Non-pigmented ciliary epithelial cell (primary cell): ENCODE data around the gene CST7.

ENCODE experiments used
- DNase-seq: peaks from one replicate; pipeline ENCODE4 v3.0.0-alpha.2; 2010; ENCODE audit warnings: low read depth

Gene CST7

DNA sequence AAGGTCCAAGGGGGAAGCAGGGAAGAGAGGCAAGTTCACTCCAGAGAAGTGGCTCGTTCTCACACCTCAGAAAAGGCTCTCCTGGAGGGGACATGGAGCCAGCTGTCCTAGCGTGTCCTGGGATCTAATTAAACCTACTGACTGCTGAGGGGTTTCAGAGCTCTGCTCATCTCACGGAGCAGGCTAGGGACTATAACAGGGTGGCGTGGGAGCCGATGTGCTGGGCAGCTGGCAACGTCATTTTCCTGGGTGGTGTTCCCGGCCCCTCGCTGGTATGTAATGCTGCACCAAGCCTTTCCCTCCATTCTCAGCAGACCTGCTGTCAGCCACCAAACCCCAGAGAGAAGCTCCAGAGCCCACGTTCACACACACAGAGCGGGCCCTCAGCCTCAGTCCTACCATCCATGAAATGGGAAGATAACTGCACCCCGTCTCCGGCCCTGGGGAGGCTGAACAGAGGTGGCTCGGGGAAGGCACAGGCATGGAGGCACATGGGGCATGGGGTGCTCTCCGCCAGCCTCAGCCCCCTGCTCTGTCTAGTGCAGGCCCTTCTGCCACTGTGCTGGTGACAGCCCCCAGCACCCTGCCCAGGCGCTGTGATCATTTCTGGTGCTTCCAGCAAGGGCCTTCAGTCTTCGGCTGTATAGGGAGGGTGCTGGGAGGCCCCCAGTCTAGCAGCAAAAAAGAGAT lies 1.9 kb downstream of the CST7 start:
- DNase-seq = no peak

DNA sequence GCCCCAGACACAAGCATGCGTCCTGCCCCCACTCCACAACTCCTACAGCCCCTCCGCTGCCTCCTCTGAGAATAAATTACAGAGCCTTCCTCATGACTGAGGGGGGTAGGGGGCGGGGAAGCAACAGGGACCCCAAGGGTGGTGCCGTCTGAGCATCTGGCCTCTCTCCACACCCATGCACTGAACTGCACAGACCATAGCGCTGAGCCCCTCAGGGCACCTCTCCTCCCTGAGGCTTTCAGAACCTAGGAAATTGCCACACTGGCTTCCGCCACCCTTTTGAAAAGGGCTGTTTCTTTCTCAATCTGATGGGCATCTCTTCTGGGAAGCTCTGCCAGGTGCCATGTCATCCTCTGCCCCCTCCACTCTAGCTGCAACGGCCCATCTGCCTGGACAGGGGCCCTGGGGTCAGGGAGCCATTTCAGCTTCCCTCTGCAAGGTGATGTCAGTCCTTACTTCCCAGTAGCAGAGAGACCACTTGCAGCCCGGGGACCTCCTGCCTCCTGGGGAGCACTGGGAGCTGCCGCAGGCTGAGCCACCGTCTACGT lies 2.5 kb downstream of the CST7 start:
- no peak for DNase-seq

DNA sequence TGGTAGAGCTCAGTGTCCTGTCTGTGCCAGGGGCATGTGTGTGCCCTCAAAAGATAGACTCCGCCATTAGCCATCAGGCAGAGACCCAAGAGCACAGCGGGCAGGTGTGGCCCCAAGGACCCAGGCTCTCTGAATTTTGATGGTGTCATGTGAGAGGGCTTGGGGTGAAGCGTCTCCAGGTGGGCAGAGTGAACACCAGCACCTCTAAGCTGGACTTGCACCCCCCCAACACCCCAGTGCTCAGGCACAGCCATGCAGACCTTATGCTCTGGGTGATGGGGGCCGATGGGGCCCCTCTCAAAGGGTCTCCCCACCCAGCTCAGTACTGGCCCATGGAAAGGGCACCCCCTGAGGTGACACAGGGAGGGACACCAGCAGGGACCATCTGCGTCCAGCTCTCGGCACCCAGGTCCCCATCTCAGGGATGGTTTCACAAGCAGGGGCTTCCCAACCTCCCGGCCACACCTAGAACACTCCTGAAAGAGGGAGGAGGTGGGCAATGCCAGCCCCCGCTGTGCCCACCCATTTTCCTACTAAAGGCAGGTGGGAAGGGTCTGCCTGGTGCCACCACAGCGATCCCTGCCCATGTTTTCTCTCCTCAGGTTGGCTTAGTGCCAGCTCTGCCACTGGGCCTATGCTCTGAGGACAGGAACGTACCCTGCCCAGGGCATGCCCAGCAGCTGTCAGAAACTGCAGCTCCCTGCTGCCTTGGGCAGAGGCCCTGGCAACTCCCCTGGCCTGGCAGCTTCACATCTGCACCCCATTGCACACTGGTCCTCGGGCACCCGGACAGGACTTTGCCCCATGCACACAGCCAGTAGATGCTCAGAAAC lies 3.5 kb downstream of the CST7 start:
- DNase-seq = no peak

DNA sequence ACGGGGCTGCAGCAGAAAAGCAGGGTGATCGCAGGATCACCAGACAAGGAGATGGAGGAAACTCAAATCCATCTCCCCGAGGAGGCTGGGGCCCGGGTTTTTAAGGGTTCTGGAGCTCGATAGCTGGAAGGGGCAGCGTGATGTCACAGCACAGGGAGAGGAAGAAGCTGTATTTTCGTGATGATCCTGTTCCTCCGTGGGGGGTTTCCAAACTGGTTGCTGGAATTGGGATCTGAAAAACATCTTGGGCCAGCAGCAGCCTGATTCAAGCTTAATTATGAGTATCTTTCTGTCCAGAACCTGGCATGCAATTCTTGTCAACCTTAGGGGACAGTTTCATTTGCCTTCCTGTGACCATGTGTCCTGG lies 4.1 kb downstream of the CST7 start:
- DNase-seq = no peak

DNA sequence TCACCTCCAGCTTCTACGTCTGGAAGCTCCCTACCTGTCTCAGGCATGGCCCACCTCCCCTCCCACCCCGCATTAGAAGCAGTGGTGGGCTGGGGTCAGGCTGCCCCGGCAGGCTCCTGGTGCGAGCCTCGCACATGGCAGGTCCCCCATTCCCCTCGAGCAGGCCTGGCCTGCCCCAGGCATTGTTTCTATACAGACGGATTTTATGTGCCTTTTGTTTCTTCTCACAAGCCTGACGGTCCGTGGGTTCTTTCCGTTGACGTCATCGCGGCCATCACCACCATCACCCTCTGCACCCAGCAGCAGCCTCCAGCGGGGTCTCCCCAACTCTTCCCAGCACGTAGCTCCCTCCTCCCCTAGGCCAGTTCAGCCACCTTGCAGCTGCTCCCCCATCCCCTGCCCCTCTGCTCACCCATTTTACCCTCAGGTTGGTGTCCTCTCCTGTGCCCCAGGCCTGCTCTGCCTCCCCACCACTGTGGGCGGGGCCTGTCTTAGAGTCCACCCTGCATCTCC lies 4.6 kb downstream of the CST7 start:
- no peak for DNase-seq

DNA sequence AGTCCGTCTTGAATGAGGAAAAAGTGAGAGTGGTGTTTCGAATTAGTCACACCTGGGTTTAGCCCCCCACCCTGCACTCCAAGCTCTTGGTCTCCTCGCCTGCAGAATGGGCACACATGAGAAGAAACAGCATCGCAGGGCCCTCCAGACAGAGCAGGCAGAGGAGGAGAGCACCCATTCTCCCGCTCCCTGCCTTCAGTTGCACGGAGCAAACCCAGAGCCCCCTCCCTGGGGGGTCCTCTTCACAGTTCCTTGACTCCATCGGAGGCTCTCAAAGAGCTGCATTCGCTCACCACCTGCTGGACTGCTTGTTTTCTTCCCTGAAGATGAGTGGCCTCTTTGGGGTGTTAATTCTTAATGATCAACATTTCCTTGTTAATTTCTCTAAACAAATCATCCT lies 5.1 kb downstream of the CST7 start:
- no peak for DNase-seq

DNA sequence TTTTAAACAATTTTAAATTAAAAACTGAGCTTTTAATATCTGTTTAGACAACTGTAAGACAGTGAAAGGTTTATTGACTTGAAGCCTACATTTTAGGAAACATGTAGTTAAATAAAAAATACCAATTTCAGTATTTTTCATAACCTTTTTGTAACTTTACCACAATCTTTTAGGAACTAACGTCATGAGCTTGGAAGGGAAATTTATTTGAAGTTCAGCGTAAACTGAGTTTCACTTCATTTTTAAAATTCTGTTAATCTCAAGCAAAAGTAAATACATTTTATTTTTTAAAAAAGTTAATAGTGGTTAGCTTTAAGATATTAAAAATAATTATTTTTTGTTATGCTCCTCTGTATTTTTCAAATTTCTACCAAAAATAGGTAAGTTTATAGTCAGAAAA lies 5.5 kb downstream of the CST7 start:
- no peak for DNase-seq

DNA sequence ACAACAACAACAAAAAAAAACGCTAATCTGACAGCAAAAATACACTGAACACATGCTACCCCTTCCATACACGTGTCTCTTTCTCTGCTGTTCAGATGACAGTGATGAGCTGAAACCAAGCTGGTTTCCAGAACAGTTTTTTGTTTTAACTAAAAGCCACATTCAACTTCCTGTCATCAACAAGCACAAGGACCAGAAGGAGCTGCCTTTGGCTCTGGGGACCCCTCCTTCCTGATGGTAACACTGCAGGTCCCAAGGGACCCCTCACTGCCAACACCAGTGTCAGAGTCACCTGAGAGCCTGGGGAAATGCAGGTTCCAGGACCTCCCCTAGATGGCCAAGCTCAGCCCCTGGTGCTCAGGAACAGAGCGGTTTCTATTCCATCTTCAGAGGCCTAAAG lies 6.0 kb downstream of the CST7 start:
- no peak for DNase-seq

DNA sequence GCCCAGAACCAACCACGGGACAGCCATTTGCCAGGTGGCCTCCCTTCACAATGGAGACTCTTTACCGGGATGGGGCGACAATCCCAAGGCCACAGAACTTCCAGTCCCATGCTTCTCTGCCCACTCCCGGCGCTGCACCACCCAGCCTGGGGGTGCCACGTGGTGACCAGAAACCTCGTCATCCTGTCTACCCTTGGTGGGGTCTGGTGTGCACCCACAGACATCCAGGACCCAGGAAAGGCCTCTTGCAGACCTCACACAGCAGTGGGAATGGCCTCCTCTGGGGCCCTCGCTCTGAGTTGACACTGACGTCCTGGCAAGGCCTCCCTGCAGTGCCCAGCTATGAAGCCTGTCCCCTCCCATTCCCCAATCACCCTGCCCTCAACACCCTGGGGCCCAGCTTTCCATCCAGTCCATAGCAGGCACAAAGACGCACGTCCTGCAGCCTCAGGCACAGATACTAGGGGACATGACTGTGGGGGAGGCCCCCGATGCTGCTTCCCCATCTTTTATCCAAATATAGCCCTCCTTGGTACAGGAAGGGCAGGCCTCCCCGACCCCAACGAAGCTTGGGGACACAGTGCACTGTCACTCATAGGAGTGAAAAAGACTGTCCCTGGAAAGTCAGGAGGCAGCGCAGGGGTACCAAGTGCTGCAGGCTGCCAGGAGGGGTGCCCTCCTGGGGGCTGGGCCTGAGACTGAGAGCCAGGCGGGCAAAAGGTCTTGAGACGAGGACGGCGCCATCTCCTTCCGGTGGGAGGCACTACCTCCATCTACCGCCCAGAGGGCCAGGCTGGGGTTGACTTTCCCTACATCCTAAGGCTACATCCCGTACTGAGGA lies 7.2 kb downstream of the CST7 start:
- DNase-seq = no peak

DNA sequence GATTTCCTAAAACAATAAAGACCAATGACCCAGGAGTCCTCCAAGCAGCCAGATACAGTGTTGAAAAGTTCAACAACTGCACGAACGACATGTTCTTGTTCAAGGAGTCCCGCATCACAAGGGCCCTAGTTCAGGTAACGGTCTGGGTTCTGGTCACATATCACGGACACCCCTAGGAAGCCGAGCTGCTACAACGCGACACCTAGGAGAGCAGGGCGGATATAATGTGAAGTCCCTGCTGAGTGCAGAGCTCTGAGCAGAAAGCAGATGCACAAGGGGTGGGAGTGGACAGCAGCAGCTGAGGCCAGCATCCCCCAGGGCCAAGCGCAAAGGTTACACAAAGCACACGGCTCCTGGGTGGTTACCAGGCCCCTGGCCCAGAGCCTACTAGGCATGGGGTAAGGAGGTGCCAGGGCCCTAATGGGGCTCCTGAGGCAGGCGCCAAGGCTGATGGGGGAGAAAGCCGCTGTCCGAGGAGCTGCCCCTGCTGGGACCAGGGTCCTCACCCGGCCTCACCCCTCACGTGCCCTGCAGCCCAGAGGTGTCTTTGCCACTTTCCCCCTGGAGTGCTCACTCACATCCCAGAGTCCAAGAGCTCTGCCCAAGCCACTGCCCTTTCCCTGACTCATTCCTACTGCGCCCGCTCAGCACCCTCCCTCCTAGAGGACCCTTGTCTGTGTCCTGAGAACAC lies 8.4 kb downstream of the CST7 start:
- DNase-seq = no peak

DNA sequence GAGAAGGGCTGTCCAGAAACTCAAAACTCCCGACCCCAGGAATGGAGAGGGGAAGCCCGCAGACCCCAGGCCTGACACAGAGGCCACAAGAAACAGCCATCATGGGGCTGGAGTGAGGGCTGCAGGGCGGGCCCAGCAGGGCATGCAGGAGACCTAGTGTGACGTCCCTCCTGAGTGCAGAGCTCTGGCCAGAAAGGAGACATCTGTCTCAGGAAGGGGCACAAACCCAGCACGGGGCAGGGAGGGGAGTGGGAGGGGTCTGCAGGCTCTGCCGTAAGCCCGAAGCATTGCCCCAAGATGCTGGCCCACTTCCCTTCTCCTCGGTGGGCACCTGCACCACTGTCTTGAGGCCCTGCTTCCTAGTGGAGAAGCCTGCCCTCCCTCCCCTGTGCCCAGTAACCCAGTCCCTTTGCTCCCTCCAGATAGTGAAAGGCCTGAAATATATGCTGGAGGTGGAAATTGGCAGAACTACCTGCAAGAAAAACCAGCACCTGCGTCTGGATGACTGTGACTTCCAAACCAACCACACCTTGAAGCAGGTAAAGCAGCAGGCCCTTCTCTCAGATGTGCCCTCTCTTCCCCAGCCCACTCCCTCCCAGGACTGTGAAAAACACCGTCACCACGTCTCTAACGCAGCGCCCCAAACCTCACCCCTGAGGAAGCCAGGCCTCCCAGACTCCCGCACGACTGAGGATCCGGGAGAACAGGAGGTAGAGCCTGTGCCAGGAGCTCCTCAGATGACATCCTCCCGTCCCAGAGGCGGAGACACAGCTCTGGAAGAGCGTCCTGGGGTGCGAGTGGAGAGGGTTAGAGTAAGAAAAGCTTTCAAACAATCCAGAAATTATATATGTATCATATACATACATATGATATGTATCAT lies 9.7 kb downstream of the CST7 start:
- DNase-seq = no peak

DNA sequence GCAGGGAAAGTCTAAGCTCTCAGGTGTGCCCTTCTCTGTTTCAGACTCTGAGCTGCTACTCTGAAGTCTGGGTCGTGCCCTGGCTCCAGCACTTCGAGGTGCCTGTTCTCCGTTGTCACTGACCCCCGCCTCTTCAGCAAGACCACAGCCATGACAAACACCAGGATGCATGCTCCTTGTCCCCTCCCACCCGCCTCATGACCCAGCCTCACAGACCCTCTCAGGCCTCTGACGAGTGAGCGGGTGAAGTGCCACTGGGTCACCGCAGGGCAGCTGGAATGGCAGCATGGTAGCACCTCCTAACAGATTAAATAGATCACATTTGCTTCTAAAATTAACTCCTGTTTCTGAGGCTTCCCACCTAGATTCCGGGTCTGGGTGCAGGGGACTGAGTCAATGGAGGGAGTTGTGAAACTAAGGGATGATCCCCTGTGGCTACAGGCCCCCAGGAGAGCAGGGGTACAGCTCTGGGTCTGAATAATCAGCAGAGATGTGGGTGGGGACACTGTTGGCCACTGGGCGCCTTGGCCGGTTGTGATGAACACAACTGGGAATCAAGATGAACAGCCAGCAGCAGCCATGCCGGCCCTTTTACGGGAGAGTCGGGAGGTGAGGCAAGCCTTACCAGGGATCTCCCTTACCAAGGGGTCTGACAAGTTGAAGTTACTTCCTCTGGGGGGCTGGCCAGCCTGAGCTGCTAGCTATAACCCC lies 10.7 kb downstream of the CST7 start:
- no peak for DNase-seq

DNA sequence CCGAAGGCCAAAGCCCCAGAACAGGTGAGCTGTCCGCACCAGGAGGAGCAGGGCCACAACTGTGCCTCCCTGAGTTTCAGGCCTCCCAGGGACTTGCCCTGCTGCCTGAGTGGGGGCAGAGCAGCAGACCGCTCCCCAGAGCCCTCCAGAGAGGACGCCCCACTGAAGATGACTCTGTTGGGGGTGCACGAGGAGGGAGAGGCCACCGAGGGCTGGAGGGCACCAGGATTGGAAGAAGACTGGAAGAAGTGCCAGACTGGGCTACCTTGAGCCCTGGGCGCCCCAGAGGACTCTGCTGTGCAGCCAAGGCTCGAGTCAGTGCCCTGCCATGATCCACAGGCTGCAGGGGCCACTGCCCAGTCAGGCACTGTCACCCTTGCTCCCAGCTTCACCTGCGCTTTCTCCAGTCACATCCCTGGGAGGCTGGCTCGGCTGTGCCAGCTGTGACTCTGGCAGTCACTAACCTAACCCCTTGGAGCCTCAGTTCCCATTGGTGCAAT lies 11.3 kb downstream of the CST7 start:
- DNase-seq = no peak

DNA sequence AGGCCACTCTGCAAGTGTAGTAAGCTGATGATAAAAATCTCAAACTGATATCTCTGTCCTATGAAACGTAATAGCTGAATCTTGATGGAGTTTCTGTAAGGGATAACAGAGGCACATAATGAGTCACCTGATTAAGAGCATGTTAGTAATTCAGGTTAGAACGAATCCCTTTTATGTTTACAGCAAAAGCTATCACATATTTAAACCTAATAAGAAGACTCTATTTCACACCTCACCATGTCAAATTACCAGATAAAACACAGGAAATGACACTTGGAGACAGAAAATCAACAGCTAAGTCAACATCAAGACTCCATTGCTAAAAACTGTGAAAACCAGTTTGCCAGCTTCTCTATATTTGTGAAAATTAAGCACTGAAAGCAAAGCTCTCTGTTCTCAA lies 11.8 kb downstream of the CST7 start:
- no peak for DNase-seq

DNA sequence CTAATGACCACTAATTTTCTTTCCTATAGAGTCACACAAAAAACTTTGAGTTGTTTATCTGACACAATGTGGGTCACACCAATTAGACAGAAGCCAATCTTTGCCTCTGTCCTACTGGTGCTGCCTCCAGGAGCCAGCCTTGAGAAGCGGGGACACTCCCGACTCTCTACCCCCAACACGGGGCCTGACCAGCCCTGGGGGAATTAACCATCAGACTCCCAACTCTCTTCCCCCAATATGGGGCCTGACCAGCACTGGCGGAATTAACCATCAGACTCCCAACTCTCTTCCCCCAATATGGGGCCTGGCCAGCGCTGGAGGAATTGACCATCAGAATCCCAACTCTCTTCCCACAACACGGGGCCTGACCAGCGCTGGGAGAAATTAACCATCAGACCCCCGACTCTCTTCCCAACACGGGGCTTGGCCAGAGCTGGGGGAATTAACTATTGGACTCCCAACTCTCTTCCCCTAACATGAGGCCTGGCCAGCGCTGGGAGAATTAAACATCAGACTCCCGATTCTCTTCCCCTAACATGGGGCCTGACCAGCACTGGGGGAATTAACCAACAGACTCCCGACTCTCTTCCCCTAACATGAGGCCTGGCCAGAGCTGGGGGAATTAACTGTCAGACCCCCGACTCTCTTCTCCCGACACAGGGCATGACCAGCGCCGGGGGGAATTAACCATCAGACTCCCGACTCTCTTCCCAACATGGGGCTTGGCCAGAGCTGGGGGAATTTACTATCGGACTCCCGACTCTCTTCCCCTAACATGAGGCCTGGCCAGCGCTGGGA lies 12.5 kb downstream of the CST7 start:
- DNase-seq = no peak

DNA sequence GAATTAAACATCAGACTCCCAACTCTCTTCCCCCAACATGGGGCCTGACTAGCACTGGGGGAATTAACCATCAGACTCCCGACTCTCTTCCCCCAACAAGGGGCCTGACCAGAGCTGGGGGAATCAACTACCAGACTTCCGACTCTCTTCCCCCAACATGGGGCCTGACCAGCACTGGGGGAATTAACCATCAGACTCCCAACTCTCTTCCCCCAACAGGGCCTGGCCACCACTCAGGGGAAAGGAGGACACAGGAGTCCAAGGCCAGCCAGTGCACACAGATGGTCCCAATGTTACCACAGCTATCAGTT lies 13.1 kb downstream of the CST7 start:
- no peak for DNase-seq

DNA sequence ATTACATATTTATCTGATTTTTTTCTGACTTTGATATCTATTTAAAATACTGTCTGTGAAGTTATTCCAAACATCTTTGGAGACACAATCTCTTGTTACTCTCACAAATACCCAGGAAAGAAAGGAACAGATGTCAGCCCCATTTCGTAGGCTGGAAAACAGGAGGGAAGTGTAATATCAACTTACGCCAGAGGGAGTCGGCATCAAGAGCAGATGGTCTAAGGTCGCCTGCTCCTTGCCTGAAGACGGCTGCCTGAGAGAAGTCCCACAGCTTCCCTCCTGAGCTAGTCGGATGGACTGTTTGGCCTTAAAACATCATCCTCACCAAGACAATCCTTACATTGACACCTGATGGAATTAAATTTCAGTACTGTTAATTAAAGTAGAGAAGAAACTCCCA lies 13.4 kb downstream of the CST7 start:
- DNase-seq = no peak

DNA sequence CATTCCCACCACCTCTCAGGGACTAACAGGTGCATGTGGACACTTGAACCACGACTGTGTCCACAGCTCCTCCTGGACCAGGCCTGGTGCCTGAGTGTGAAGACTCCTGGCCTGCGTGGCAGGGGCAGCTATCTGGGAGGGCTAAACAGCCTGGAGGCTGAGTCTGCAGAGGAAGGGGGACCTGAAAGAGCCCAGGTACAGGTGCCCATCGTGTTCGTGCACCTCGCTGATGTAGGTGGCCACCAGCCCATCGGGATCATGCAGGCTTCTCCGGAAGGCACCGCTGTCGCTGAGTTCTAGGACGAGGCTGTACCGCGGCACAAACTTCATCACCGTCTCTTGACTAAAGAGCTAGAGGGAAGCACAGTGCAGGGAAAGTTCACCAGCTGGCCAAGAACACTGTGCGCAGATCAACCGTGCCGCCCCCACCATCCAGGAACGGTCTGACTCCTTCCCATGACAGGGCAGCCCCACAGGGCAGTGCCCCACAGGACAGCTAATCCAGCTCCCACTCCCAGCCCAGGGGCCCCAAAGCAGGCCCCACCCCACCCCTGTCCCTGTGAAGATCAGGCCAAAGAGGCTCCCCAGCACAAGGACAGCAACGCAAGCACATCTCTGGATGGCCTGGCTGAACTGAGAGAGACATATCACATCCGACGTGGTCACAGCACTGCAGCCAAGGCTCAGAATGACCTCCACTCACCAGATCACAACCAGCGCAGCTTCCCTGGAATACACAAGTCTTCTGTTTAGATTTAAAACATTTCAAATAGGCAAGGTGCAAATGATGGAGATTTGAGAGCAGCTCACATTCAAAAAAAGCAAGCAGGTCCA lies 14.8 kb downstream of the CST7 start:
- DNase-seq = no peak

DNA sequence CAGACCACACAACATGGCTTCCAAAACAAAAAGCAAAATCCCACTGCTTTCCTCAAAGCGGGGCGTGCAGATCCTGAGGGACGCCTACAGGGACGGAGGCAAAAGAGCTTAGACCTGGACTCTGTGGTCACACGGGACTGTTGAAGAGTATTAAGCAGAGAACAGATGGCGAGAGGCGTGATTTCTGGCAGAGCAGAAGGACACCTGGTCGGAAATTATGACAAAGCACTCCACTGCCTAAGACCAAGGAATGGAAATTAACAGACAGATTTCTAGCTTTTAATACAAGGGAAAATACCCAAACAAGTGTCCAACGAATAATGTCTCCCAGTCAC lies 15.4 kb downstream of the CST7 start:
- no peak for DNase-seq
